GM12801 (cell line): ENCODE measurements around the gene ANKS3.

Experiments
- CTCF ChIP-seq: IDR thresholded peaks from one replicate; pipeline ENCODE4 v1.5.1; 2011; ENCODE audit warnings: control low read depth; ENCODE audit not compliant: insufficient read length; ENCODE audit errors: extremely low read depth

The ANKS3 gene, protein sequence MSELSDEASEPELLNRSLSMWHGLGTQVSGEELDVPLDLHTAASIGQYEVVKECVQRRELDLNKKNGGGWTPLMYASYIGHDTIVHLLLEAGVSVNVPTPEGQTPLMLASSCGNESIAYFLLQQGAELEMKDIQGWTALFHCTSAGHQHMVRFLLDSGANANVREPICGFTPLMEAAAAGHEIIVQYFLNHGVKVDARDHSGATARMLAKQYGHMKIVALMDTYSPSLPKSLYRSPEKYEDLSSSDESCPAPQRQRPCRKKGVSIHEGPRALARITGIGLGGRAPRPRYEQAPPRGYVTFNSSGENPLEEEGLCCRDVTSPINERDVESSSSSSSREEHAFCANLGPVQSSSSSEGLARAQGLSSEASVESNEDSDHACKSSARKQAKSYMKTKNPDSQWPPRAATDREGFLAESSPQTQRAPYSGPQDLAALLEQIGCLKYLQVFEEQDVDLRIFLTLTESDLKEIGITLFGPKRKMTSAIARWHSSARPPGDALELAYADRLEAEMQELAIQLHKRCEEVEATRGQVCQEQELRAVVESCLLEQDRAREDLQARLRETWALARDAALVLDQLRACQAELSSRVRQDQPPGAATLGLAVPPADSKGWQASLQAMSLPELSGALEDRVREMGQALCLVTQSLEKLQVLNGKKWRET

DNA sequence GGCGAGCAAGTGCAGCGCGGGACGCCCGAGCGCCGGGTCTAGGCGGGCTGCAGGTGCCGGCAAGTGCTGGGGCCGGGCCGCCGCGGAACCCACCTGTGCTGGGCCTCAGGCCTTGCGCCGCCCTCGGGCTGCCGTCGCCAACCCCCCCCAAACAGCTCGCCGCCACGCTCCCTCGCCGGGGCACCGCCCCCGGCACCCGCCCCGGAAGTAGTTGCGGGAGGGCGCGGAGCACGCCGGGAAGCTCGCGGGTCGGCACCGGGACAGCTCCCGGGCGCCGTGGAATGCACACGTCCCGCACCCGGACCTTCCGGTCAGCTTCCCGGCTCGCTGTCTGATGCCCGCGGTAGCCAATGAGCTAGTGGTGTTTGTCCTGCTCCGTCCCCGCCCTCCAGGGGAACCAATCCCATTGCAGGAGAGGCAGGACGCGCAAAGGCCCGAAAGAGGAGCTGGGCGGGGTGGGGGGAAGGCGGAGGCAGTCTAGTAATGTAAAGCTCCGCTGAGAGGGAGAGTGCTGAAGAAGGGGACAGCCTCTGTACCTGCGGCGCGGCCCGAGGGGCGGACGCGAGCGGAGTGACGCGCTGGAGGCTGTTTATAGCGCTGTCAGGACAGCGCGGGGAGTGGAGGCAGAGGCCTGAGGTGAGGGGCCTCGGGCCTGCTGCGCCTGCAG, at the start of gene ANKS3, which contains the start of gene DNAAF8:
Gene ANKS3 (minus strand): TSS at position 209 of the 667 bp plus-strand sequence. CDS start 4,122 bp downstream, outside the sequence.
Gene DNAAF8 (plus strand): TSS at position 475 of the 667 bp plus-strand sequence. CDS start 1,978 bp downstream, outside the sequence.
- no peak for TF ChIP-seq CTCF

DNA sequence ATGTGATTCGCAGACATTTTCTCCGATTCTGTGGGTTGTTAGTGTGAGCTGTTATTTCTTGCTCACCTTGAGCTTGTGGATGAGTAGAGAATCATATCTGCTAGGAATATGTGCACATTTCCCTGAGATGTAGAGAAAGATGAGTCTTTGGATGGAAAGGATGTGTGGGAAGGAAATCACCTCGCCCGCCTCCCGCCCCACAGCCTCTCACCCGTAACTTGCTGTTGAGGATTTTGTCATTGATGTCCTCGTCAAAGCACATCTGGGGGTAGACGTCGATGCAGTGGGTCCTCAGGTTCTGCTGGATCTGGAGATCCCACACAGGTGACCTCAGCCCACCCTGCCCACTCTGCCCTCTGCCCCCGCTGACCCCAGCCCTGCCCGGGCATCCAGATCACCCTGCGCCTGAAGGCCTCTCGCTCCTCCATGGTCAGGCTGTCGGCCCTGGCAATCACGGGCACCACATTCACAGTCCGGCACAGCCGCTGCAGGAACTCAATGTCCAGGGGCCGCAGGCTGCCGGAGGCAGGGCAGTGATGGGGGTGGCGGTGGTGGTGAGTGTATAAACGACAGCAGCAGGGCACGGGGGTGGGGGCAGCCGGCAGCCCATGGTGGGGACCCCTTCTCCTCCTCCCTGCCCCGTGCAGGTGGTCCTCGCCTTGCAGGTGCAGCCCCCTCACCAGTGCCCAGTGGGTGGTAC, 49.3 kb upstream of the ANKS3 start:
- no peak for TF ChIP-seq CTCF

DNA sequence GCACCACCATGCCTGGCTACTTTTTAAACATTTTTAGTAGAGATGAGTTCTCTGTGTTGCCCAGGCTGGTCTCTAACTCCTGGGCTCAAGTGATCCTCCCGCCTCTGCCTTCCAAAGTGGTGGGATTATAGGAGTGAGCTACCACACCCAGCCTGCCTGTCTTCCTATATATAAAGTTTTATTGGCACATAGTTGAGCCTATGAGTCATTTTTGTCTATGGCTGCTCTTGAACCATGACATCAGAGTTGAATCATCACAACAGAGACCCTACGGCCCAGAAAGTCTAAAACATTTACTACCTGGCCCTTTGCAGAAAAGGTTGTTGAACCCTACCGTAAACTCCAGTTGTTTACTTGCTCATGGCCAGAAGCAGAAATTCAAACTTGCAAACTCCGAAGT, 46.2 kb upstream of the ANKS3 start:
- no peak for TF ChIP-seq CTCF

DNA sequence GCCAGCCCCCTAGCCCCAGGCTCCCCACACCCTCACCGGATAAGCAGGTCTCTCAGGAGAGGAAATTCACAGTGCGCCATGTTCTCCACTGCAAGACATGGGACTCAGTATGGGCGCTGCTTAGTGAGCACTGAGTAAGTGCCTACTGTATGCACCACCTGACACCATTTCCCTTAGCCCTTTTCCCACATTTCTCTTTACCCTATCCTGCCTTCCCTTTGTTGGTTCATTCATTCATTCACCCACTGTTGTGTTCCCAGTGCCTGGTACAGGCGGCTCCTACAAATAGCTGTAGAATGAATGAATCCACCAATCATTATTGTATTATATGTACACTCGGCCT, 44.0 kb upstream of the ANKS3 start:
- no peak for TF ChIP-seq CTCF

DNA sequence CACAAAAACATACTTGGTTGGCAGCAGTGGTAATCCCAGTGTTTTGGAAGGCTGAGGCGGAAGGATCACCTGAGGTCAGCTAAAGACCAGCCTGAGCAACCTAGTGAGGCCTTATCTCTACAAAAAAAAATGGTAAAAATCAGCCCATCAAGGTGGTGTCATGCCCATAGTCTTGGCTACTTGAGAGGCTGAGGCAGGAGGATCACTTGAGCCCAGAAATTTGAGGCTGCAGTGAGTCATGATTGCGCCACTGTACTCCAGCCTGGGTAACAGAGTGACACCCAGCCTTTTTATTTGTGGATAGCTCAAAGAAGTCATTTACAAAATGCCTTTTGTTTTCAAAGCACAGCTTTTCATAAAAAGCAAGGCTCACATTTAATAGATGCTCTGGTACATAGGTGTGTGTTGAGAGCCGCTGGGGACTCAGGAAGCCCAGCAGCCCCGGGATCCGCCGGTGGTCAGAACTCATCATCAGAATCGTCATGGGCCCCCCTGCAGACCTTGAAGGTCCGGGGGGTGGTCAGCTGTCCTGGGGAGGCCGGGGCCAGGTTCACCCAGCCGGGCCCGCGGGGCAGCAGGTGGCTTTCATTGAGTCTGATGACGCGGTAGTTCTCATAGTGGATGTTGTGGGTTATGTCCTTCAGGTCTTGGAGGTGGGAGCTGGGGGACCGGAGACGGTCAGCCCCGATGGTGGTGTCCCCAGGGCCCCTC, 43.4 kb upstream of the ANKS3 start:
- no peak for TF ChIP-seq CTCF

DNA sequence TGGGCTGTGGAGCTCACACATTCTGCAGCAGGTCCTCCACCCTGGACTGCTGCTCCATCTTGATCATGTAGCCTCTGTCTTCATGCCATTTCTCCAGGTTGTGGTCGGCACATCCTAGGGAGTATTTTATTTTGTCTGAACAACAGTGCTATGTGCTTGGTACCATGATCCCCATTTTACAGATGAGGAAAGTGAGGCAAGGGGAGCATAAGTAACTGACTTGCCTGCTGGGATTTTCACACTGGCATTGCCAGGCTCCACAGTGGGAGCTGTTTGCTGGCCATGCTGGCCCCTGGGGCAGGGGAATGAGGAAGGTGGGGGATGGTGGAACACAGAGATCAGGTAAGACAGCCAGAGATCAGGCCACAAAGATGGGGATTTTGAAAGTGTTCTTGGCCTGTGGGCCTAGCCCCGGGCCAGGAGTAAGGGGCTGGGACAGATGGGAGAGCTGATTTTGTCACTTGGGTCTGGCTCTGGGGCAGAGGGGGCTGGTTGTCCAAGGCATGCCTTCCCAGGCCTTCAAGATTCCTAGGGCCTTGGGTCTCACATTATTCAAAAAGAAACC, 42.2 kb upstream of the ANKS3 start:
- TF ChIP-seq CTCF: no peak
